H1 (cell line): ENCODE results near the gene ZNF775. TPM values are rescaled to one million over a fixed set of nuclear protein-coding genes. Genes with fewer than 3 reads are reported as not detected.

Experiments used
- BCL11A ChIP-seq, 2 experiments: IDR thresholded peaks; one replicate each; pipeline ENCODE4 v1.6.1; 2011; ENCODE audit warnings: low read depth in 2 of 2, low read length in 2 of 2, mild to moderate bottlenecking in 2 of 2
- polyA plus RNA-seq, 7 experiments: library from polyadenylated mRNA; depleted of rRNA in 3 of 7; stranded (reverse) in 5 of 7; unstranded in 2 of 7; fragments of >200 nt in 5 of 7; fragments of 200-250 nt in 2 of 7; gene quantifications; 1 replicate in 5 of 7; 2 replicates in 1 of 7; 4 replicates in 1 of 7; pipeline versions ENCODE4 v1.2.1 to v1.2.3, GENCODE V29; 2011 to 2013; ENCODE audit warnings: missing spikeins in 2 of 7, mixed read lengths in 2 of 7
- total RNA-seq: library from RNA; stranded (reverse); fragmentation: NEBNext Ultra II Directional; extraction: Animal tissue kit (Norgen Biotek cat#: 25700); gene quantifications from 2 replicates; pipeline ENCODE4 v1.2.1, GENCODE V29; 2021

ZNF775 gene
- total and polyA plus RNA-seq, 2 of the 8 experiments (the other 6 are each of a cell fraction or from before 2014, with no cell fraction given), result 13.6 to 21.5 TPM

DNA sequence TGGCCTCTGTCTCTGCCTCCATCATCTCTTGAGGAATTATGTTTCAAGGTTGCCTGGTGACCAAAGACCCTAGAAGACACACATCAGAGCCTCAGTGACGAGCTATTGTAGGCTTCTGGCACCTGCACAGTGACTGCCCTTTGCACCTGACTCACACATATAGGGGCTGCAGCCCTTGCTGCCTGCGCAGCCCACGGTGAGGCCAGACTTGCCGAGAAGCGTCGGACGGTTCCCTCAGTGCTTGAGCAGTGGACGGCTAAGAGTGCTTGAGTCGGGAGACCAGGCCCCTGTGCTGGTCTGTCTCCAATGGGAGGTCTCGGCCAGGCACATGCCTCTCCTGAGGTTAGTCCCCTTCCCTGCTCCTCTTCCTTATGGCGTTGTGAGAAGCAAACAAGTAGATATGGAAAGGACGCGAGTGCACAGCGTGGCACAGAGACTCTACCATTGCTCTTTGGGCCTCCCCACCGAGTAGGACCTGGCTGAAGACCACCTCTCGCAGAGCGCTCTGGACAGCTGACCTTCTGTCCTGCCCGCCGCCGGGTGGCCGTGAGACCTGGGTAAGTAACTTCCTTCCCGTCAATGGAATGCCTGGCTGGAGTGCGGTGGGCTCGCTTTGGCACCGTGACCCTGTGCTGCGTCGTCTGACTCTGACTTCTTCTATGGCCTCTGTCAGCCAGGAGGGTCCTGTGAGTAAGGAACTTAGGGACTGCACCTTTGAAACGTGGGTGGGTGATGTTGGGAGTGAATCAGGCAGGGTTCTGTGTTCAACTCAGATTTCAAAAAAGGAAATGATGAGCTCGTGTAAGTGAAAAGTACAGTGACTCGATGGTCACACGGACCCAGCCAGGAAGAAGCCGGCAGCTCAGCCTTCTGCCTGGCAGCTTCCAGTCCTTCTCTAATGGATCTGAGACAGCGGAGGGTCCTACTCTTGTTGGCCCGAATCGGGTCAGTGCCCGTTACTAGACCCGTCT is 33.7 kb downstream of the ZNF775 start (continued):
- no peak for TF ChIP-seq BCL11A (IDR thresholded peaks at IDR 0.05; ENCODE audit: low read depth in 2 of 2, low read length in 2 of 2)
- TF ChIP-seq, all 59 proteins: peak for 0
